OCI-LY3 (cell line): ENCODE measurements around the gene GDPD4.
"Not testable (repeated sequence)": the region's sequence is repeated elsewhere in the genome, so short reads cannot be mapped to it uniquely, and the experiment has no call there.

Experiments used
- H2AFZ ChIP-seq: fragments of 200-600, 300-600 bp; shearing (Covaris generic); 2 replicates; pipeline ENCODE4 v1.6.0; 2014; ENCODE audit warnings: antibody characterized with exemption, low read depth, low read length
- H3K27ac ChIP-seq: fragments of 200-600, 300-600 bp; sonication (generic); 2 replicates; pipeline ENCODE4 v1.5.1; 2014; ENCODE audit warnings: mild to moderate bottlenecking, low read length, moderate library complexity, mixed read lengths
- H3K27me3 ChIP-seq: fragments of 200-600, 300-600 bp; sonication (generic); 2 replicates; pipeline ENCODE4 v1.6.1; 2014; ENCODE audit warnings: low read depth, low read length, mixed read lengths
- H3K36me3 ChIP-seq: fragments of 200-600, 300-600 bp; sonication (generic); replicated peaks from 2 replicates; pipeline ENCODE3; 2014; ENCODE audit warnings: low read depth, low read length, mixed read lengths
- H3K4me1 ChIP-seq: fragments of 300-600, 200-600 bp; sonication (generic); 2 replicates; pipeline ENCODE4 v1.6.1; 2014; ENCODE audit warnings: low read length, mixed read lengths
- H3K4me2 ChIP-seq: fragments of 200-600, 300-600 bp; sonication (generic); 2 replicates; pipeline ENCODE4 v1.6.1; 2014; ENCODE audit warnings: low read length, mixed read lengths
- H3K4me3 ChIP-seq: fragments of 300-600, 200-600 bp; sonication (generic); 2 replicates; pipeline ENCODE4 v1.5.1; 2014; ENCODE audit warnings: antibody characterized with exemption, mild to moderate bottlenecking, low read length, moderate library complexity
- H3K79me2 ChIP-seq: fragments of 300-600, 200-600 bp; shearing (Covaris generic); 2 replicates; pipeline ENCODE4 v1.6.1; 2014; ENCODE audit warnings: mild to moderate bottlenecking, low read length, mixed read lengths
- H3K9ac ChIP-seq: fragments of 300-600, 200-600 bp; shearing (Covaris generic); 2 replicates; pipeline ENCODE4 v1.6.0; 2014; ENCODE audit warnings: mild to moderate bottlenecking, low read length, moderate library complexity
- H3K9me3 ChIP-seq: fragments of 200-600, 300-600 bp; shearing (Covaris generic); 2 replicates; pipeline ENCODE4 v1.6.1; 2014; ENCODE audit warnings: low read length, mixed read lengths; ENCODE audit not compliant: insufficient read depth
- H4K20me1 ChIP-seq: fragments of 200-600, 300-600 bp; sonication (generic); 2 replicates; pipeline ENCODE4 v1.6.1; 2016; ENCODE audit warnings: low read length, mixed read lengths; ENCODE audit not compliant: insufficient read depth
- EZH2phosphoT487 ChIP-seq: fragments of 200-600 bp; shearing (Covaris generic); IDR thresholded peaks from 2 replicates; pipeline ENCODE4 v1.6.1; 2018; ENCODE audit warnings: antibody characterized with exemption, mixed run types, low read depth
- TF ChIP-seq, protein P1 (sequence below): fragments of 200-600, 300-600 bp; sonication (generic); IDR thresholded peaks from 2 replicates; pipeline ENCODE4 v1.5.1; 2014; ENCODE audit warnings: antibody characterized with exemption, low read length, low read depth

Gene GDPD4

GRCh38 chr11:77300695-77301094, 791 bp downstream of the GDPD4 start:
- no peaks in the 10 kb centered on the region for H3K79me2 ChIP-seq
- TF ChIP-seq, protein P1, sequence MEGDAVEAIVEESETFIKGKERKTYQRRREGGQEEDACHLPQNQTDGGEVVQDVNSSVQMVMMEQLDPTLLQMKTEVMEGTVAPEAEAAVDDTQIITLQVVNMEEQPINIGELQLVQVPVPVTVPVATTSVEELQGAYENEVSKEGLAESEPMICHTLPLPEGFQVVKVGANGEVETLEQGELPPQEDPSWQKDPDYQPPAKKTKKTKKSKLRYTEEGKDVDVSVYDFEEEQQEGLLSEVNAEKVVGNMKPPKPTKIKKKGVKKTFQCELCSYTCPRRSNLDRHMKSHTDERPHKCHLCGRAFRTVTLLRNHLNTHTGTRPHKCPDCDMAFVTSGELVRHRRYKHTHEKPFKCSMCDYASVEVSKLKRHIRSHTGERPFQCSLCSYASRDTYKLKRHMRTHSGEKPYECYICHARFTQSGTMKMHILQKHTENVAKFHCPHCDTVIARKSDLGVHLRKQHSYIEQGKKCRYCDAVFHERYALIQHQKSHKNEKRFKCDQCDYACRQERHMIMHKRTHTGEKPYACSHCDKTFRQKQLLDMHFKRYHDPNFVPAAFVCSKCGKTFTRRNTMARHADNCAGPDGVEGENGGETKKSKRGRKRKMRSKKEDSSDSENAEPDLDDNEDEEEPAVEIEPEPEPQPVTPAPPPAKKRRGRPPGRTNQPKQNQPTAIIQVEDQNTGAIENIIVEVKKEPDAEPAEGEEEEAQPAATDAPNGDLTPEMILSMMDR, result no peak
- no peak for TF ChIP-seq EZH2phosphoT487
- H3K36me3 ChIP-seq, result no peaks in the 10 kb centered on the region
- no peaks in the 10 kb centered on the region for H4K20me1 ChIP-seq
- no peak overlapping the region for H3K9ac ChIP-seq
- H3K27me3 ChIP-seq, result no peaks in the 10 kb centered on the region
- H3K4me1 ChIP-seq, result peaks cover 15% of the 10 kb centered on the region
- no peak overlapping the region for H3K4me2 ChIP-seq
- no peak overlapping the region for H2AFZ ChIP-seq
- no peaks in the 10 kb centered on the region for H3K9me3 ChIP-seq
- no peak overlapping the region for H3K4me3 ChIP-seq
- no peak overlapping the region for H3K27ac ChIP-seq

- not testable (repeated sequence) for H3K27ac ChIP-seq, H3K4me3 ChIP-seq
Observed at GRCh38 chr11:77300028-77300427, 1.5 kb downstream of the GDPD4 start.

DNA sequence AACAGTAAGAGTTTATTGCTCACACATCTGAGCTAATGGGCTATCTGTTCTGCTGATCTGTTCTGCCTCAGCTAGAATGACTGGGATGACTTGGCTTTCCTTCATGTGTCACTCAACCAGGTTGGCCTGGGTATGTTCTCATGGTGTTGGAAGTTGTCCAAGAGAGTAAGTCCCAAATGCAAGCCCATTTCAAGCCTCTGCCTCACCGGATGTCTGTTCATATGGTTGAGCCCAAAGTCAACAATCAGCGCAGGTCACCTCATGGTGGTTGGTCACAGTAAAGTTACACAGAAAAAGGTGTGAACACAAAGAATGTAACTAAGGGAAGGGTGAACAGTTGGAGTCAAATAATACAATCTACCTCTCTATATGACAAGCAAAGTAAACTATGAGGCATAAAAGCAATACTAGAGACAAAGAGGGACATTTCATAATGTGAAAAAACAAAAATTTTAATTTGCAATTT, 1.9 kb downstream of the GDPD4 start:
- Histone ChIP-seq H3K36me3 (no peaks in the 10 kb centered on the region), H3K9me3 (no peaks in the 10 kb centered on the region), H3K27me3 (no peaks in the 10 kb centered on the region), H3K4me2 (no peak overlapping the region), H3K79me2 (no peaks in the 10 kb centered on the region), H3K9ac (no peak overlapping the region), H3K27ac (no peak overlapping the region), H3K4me1 (peaks cover 15% of the 10 kb centered on the region), H3K4me3 (no peak overlapping the region), H2AFZ (peak overlapping the region; percentile 2; the same call in 1 of the 2 replicates), H4K20me1 (no peaks in the 10 kb centered on the region)
- TF ChIP-seq EZH2phosphoT487, result no peak
- TF ChIP-seq, protein P1, result no peak

More at GRCh38 chr11:77300028-77300427, 1.5 kb downstream of the GDPD4 start:
- H2AFZ ChIP-seq, result peak overlapping the region; percentile 51; the same call in 1 of the 2 replicates
- H3K27me3 ChIP-seq, H3K9me3 ChIP-seq, H3K79me2 ChIP-seq, H3K36me3 ChIP-seq, H4K20me1 ChIP-seq, H3K9ac ChIP-seq: not testable (repeated sequence)
- 0 out of 2 replicates have a peak overlapping the region, but pooled peaks have one; percentile 19 for H3K4me2 ChIP-seq
- peaks cover 15% of the 10 kb centered on the region for H3K4me1 ChIP-seq

- Histone ChIP-seq H3K9me3 (no peaks in the 10 kb centered on the region), H3K36me3 (no peaks in the 10 kb centered on the region), H3K27me3 (no peaks in the 10 kb centered on the region), H3K4me1 (no peaks in the 10 kb centered on the region), H4K20me1 (no peaks in the 10 kb centered on the region), H3K4me3 (no peak overlapping the region), H3K79me2 (no peaks in the 10 kb centered on the region), H3K9ac (no peak overlapping the region), H3K27ac (no peak overlapping the region), H3K4me2 (no peak overlapping the region), H2AFZ (no peak overlapping the region)
- TF ChIP-seq, protein P1, result no peak
- TF ChIP-seq EZH2phosphoT487, result no peak
Observed at GRCh38 chr11:77294040-77294439, 7.4 kb downstream of the GDPD4 start.
